Ascending aorta (tissue), 2 donors: ENCODE results near the gene SLC35F2. TPM values are rescaled to one million over a fixed set of nuclear protein-coding genes. Genes with fewer than 3 reads are reported as not detected.

ENCODE experiments used
- DNase-seq, 2 donors: peaks; one replicate each; pipeline ENCODE4 v3.0.0-alpha.2; 2019; ENCODE audit warnings: low spot score in 2 of 2
- H3K27ac ChIP-seq, 2 donors: fragments of 200-600 bp; sonication (generic); one replicate each; pipeline ENCODE4 v1.5.1; 2016 to 2017; ENCODE audit warnings: mild to moderate bottlenecking in 1 of 2
- H3K27me3 ChIP-seq: fragments of 200-600 bp; sonication (generic); one replicate; pipeline ENCODE4 v1.5.1; 2017
- H3K36me3 ChIP-seq, 2 donors: fragments of 200-600 bp; sonication (generic); one replicate each; pipeline ENCODE4 v1.5.1; 2016
- H3K4me1 ChIP-seq, 2 donors: fragments of 200-600 bp; sonication (generic); one replicate each; pipeline ENCODE4 v1.5.1; 2016 to 2017; ENCODE audit warnings: mild to moderate bottlenecking in 1 of 2
- H3K4me3 ChIP-seq, 2 donors: fragments of 200-600 bp; sonication (generic); one replicate each; pipeline ENCODE4 v1.5.1; 2016 to 2017; ENCODE audit warnings: mild to moderate bottlenecking in 1 of 2
- H3K9me3 ChIP-seq, 2 donors: fragments of 200-600 bp; sonication (generic); one replicate each; pipeline ENCODE4 v1.5.1; 2016
- intact Hi-C: fragments of 100-400 bp; cut with DNase I; formaldehyde crosslinking; loops from one replicate; pipeline ENCODE4 v1.15.1; 2023
- total RNA-seq: library from RNA; depleted of rRNA; stranded (reverse); fragments of >200 nt; gene quantifications from one replicate; pipeline ENCODE4 v1.1.0, GENCODE V29; 2016
- TF ChIP-seq, protein P1 (sequence below), 3 experiments: fragments of 200-600 bp in 2 of 3; fragments of 450-650 bp in 1 of 3; sonication (generic) in 2 of 3; IDR thresholded peaks; one replicate each; pipeline ENCODE4 v1.5.1; 2016 to 2019; ENCODE audit warnings: antibody characterized with exemption in 3 of 3, mild to moderate bottlenecking in 1 of 3, moderate library complexity in 1 of 3

The SLC35F2 gene
- total RNA-seq, 1 donor from 2014 or later: 5.4 TPM

DNA sequence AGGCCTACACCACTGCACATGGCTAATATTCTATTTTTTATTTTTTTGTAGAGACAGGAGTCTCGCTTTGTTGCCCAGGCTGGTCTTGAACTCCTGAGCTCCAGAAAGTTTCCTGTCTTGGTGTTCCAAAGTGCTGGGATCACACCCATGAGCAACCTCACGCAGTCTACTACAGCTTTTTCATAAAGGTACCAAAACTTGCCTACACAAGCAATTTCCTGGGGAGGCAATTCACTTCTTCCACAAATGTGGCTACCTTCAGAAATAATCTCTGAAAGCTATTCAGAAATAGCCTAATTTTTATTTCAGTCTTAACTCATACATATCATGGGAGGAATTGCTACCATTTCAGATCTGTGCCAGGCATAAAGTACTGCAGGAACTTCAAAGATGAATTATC, 11.4 kb downstream of the SLC35F2 start:
- Histone ChIP-seq H3K36me3 (no peaks in the 10 kb centered on the region), H3K27me3 (no peaks in the 10 kb centered on the region), H3K4me1 (no peaks in the 10 kb centered on the region), H3K4me3 (no peak overlapping the region), H3K27ac (no peak overlapping the region), H3K9me3 (no peaks in the 10 kb centered on the region)
- DNase-seq: no peak
- TF ChIP-seq, protein P1, sequence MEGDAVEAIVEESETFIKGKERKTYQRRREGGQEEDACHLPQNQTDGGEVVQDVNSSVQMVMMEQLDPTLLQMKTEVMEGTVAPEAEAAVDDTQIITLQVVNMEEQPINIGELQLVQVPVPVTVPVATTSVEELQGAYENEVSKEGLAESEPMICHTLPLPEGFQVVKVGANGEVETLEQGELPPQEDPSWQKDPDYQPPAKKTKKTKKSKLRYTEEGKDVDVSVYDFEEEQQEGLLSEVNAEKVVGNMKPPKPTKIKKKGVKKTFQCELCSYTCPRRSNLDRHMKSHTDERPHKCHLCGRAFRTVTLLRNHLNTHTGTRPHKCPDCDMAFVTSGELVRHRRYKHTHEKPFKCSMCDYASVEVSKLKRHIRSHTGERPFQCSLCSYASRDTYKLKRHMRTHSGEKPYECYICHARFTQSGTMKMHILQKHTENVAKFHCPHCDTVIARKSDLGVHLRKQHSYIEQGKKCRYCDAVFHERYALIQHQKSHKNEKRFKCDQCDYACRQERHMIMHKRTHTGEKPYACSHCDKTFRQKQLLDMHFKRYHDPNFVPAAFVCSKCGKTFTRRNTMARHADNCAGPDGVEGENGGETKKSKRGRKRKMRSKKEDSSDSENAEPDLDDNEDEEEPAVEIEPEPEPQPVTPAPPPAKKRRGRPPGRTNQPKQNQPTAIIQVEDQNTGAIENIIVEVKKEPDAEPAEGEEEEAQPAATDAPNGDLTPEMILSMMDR (IDR thresholded peaks at IDR 0.05): no peak
- intact Hi-C loops: loop anchor here (10.0 kb wide), 1 partner anchor 378 kb away; the partner anchor contains the start of genes ATM and NPAT

DNA sequence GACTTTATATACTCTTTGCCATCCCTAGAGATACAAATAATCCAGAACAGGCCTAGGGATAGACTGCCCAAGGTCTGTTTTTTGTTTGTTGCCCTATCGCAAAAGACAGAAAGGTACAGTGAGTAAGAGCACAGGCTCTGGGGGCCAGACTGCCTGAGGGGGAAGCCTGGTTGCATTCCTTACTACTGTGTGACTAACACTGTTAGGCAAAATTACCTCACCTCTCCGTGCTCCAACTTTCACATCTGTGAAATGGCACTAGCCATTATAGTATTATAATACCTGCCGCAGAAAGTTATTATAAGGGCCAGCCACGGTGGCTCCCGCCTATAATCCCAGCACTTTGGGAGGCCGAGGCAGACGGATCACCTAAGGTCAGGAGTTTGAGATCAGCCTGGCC, 14.5 kb downstream of the SLC35F2 start:
- no peaks in the 10 kb centered on the region for H3K27me3 ChIP-seq
- DNase-seq: no peak
- intact Hi-C loops: loop anchor here (5.0 to 10.0 kb wide), 3 partner anchors 47 to 381 kb away; partner anchors contain the start of genes ATM, CUL5 and NPAT
- no peaks in the 10 kb centered on the region for H3K9me3 ChIP-seq
- H3K36me3 ChIP-seq: no peaks in the 10 kb centered on the region
- H3K27ac ChIP-seq: no peak overlapping the region
- peaks cover 6 to 15% of the 10 kb centered on the region in 2 donors for H3K4me1 ChIP-seq
- TF ChIP-seq, protein P1 (IDR thresholded peaks at IDR 0.05): no peak
- H3K4me3 ChIP-seq: no peak overlapping the region

DNA sequence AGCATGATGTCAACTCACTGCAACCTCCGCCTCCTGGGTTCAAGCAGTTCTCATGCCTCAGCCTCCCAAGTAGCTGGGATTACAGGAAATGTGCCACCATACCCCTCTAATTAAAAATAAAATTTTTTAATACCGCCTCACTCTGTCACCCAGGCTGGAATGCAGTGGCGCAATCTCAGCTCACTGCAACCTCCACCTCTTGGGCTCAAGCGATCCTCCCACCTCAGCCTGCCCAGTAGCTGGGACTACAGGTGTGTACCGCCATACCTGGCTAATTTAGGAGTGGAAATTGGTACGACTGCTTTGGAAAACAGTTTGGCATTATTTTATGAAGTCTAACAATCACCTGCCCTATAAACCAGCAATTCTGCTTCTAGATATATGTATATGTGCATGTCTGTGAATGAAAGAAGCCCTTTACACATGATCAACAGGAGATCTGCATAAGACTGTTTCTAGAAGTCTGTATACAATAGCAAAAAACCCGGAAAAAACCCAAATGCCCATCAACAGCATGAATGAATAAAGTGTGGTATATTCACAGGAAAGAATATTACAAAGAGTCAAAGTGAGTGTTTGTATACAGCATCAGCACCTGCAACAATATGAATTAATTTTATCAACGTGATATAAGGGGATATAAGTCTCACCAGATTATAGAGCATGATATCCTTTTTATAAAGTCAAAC, 16.0 kb downstream of the SLC35F2 start:
- Histone ChIP-seq H3K4me3 (no peak overlapping the region), H3K36me3 (no peaks in the 10 kb centered on the region), H3K4me1 (peaks cover 6 to 15% of the 10 kb centered on the region in 2 donors), H3K27me3 (no peaks in the 10 kb centered on the region), H3K9me3 (no peaks in the 10 kb centered on the region), H3K27ac (no peak overlapping the region)
- intact Hi-C loops: loop anchor here (5.0 to 10.0 kb wide), 3 partner anchors 45 to 382 kb away; partner anchors contain the start of genes ATM, CUL5 and NPAT
- TF ChIP-seq, protein P1 (IDR thresholded peaks at IDR 0.05): no peak
- DNase-seq: no peak

DNA sequence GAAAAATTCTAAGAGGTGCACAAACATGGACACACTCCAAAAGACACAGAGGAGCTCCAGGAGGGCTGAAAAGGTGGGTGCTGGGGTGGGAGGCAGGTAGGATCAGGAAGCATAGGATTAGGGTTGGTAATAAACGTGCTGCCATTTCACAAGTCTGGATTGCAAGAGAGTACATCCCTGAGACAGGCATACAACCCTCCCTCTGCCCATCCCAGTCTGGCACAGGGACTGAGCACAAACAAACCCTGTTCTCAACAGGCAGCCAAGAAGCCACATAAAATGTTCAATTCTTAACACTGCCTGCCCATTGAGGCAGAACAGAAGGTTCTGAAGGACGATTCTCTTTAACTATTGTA, 18.5 kb downstream of the SLC35F2 start:
- H3K27me3 ChIP-seq: no peaks in the 10 kb centered on the region
- no peak for DNase-seq
- TF ChIP-seq, protein P1 (IDR thresholded peaks at IDR 0.05): no peak
- H3K36me3 ChIP-seq: no peaks in the 10 kb centered on the region
- peak overlapping the region; percentile 93 for H3K27ac ChIP-seq
- no peaks in the 10 kb centered on the region for H3K9me3 ChIP-seq
- H3K4me1 ChIP-seq: peaks cover 6 to 15% of the 10 kb centered on the region in 2 donors
- H3K4me3 ChIP-seq: peak overlapping the region in 1 of 2 donors; percentile 55
- intact Hi-C loops: loop anchor here (2.0 to 10.0 kb wide), 4 partner anchors 19 to 385 kb away; partner anchors contain the start of genes ATM, CUL5, NPAT and SLC35F2

DNA sequence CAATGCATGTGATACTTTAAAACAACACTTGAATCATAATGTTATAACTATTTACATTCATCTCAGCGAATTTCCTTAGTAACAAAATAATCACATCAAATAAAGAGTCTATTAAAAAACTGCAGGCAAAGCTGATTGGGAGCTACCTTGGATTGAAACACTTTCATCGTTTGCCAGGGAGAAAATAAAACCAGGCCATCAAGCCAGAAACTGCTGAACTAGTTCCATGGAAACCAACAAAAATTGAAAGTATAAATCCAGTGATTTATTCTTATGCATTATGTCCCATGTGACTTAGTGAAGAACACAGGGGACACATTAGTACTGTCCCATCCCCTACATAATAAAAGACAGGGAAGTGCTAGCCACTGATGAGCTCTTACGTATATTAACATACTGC, 21.7 kb downstream of the SLC35F2 start:
- TF ChIP-seq, protein P1 (IDR thresholded peaks at IDR 0.05): no peak

More for the DNA sequence above, 21.7 kb downstream of the SLC35F2 start:
- DNase-seq: no peak
- intact Hi-C loops: no loop called here
- no peaks in the 10 kb centered on the region for H3K27me3 ChIP-seq
- no peaks in the 10 kb centered on the region for H3K36me3 ChIP-seq
- H3K27ac ChIP-seq: no peak overlapping the region
- H3K4me1 ChIP-seq: peaks cover 6 to 15% of the 10 kb centered on the region in 2 donors
- no peaks in the 10 kb centered on the region for H3K9me3 ChIP-seq
- no peak overlapping the region for H3K4me3 ChIP-seq
